Anterior cingulate cortex (tissue), 58 donors: ENCODE data around the gene FCSK.

Experiments
- DNase-seq, 58 donors: peaks; one replicate each; lab custom pipeline; 2025; lab: John Stamatoyannopoulos, UW

Gene FCSK

DNA sequence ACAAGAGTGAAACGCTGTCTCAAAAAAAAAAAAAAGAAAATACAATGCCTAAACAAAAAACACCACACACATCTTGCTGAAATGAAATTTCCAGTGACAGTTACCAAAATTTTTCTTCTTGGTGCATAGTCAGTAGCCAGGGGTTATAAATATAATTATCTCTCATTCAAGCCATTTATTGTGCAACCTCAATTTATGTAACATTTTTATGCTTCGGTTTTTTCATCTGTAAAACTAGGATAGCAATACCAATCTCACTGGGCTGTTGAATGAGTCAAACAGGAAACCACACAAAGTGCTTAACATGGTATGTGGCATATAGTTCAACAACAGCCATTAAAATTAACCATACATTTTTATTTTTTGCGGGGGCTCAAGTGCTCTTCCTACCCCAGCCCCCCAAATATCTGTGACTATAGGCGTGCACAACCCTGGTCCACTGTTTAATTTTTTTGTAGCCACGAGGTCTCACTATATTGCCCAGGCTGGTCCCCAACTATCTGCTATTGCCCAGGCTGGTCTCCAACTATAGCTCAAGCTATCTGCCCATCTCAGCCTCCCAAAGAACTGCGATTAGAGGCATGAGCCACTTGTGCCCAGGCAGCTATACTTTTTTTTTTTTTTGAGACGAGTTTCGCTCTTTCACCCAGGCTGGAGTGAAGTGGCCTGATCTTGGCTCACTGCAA is 66.4 kb downstream of the FCSK start:
- no peak for DNase-seq

DNA sequence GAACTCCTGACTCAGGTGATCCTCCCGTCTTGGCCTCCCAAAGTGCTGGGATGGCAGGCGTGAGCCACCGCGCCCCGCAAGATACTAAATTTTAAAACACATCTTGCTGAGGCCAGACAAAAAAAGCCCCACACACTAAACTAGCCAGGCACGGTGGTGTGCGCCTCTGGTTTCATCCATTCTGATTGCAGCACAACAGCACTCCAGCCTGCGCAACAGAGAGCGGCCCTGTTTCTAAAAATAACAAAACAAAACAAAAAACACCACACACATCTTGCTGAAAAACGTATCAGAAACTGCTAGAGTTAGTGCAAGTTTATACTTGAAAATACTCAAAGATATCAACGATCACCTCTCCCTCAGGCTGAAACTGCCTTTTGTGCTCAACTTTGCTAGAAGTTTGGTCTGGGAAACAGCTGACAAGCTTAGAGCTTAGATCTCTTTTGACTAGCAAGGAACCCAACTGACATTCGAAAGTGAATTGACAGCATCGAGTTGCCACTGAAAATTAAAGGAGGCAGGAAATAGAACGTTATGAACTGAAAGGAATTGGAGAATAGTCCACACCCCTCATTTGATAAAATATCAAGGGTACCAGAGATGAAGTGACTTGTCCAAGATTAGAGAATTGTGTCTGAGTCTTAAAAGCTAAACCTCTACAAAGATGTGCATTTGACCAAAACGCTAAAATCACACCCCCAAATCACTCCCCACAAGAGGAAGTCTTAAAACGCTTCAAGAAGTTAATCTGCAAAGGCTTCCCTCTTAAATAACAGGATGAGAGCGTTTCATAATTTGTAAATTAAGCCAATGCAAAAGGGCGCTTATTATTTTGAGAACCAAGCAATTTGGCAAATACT is 68.1 kb downstream of the FCSK start:
- no peak for DNase-seq

DNA sequence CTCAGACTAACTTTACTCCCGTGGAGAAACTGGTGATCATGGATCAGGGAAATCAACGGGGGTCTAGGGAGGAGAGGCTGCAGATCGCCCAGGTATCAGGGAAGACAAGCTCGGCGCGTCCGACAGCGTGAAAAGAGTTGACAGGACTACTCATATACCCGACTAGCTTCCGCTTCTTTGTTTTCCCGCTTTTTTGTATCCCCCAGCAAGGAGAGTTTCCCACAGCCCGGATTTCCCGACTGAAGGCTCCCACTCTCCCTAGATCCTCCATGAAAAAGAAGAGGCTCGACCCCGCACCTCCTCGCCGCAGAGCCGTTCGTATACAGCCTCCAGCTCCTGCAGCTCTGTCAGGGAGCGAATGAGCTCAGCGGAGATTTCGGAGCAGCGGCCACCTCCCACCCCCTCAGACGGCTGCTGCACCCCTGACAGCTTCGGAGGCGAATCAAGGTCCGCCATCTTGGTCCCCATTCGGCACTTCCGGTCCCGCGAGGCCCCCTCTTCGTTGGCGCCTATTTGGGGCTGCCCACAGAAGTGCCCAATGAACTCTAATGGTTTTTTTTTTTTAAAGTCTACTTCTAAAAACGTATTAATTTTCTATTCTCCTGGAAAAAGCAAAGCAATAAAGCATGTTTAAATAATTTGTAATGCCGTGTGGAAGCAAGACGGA is 68.8 kb downstream of the FCSK start, which contains the start of gene COG4:
TSS of gene COG4 (minus strand) at position 479 of the 667 bp plus-strand sequence. CDS start at position 468, 11 bp downstream.
- DNase-seq = peak in 57 of 58 donors; percentile 25 to 89 (median 77)

DNA sequence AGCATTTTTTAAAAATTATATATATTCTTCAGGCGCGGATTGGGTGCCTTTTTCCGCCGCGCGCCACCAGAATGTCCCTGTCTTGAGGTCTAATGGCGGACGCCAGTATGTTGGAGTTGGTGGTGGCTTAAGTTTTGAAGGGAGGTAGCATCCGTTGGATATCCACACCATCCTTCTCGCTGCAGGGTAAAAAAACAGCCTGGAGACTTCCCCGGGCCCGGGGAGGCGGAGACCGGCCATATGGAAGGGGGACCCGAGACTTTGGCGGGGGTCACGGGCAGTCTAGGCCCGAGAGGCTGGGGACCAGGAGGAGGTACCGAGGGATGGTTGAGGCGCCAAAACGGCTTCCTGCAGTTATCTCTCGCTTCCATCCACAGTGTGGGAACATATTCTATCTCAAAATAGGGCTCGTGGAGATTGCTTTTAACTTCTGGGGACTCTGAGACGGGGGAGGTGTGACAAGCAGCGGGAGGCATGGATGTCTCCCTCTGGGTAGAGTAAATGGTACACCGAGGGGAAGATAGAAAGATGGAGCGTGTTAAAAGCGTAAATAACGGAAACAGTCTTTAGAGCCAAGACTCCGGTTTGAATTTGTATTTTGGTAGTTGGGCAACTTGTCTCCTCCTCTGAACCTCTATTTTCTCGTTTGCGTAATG is 69.5 kb downstream of the FCSK start, which contains the start of gene SF3B3:
TSS of gene SF3B3 (plus strand) at position 74 of the 656 bp plus-strand sequence. CDS start 2,841 bp downstream, outside the sequence.
- DNase-seq = peak in 57 of 58 donors; percentile 19 to 88 (median 70)

DNA sequence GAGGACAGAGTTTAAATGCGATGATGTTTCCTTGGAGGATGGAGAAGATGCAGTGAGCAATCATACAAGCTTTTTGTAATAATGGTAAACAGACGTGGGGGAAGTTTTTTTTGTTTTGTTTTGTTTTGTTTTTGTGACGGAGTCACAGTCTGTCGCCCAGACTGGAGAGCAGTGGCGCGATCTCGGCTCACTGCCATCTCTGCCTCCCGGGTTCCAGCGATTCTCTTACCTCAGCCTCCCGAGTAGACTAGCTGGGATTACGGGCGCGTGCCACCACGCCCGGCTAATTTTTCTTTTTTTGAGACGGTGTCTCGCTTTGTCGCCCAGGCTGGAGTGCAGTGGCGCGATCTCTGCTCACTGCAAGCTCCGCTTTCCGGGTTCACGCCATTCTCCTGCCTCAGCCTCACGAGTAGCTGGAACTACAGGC is 70.0 kb downstream of the FCSK start:
- peak in 20 of 58 donors; percentile 1 to 40 (median 7) for DNase-seq

DNA sequence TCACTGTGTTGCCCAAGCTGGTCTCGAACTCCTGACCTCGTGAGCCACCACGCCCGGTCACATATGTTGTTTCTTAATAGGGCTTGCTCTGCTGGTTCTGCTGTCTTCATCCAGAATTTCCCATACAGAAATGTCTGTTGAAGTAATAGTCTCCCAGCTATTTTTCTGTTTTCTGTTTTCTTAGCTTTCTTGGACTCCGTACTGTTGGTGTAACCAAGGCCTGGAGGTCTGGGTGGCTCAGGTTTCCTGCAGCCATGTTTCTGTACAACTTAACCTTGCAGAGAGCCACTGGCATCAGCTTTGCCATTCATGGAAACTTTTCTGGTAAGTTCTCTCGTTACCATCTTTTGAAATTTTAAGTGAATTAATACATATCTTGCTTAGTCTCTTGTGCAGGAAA is 72.0 kb downstream of the FCSK start:
- DNase-seq = no peak

DNA sequence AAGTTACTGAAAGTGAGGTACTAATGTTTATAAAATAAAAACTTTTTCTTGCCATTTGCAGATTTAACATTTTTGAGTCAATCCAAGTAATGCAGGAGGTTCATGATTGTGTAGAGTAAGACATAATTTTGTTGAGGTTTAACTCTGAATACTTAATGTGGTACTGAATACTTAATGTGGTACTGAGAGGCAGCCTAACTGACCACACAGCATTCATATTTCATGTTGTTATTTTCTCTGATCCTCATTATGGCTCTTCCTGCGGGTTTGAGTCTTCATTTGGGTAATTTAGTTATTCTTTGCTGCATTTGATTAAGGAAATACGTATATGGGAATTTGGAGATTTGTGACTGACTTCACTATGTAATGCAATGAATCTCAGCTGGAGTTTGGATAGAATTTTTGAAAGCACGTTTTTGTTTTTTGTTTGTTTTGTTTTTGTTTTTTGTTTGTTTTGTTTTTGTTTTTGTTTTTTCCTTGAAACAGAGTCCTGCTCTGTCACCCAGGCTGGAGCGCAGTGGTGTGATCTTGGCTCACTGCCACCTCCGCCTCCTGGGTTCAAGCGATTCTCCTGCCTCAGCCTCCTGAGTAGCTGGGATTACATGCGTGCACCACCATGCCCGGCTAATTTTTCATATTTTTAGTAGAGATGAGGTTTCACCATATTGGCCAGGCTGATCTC is 73.1 kb downstream of the FCSK start:
- DNase-seq = no peak

DNA sequence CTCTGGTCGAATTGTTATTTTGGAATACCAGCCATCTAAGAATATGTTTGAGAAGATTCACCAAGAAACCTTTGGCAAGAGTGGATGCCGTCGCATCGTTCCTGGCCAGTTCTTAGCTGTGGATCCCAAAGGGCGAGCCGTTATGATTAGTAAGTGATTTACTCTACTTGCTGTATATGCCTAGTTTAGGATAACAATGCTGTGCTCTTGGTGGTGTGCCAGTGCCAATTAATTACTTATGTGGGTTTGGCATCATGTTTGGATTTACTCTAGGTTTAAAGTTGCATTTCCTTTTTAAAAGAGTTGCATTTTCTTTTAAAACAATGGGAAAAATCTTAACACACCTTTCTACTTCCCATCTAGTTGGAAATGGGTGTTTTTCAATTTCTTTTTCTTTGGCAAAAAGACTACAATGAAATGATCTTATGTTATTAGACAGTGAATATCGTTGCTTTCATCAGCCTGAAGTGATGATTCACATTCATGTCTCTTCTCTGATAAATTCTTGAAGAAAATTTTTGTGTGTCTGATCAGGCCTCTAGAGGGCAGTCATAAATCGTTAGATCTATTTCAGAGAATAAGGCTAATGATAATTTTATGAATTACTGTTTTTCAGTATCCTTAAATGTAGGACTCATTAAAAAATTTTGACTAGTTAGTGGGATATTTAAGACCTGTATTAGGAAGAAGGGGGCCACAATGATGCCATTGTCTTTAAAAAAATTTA is 74.8 kb downstream of the FCSK start:
- peak in 1 of 58 donors; percentile 2 for DNase-seq
